Measurements from ENCODE around the gene MAN1B1. TPM values are rescaled to one million over a fixed set of nuclear protein-coding genes. Genes with fewer than 3 reads are reported as not detected.

MAN1B1 gene
- total RNA-seq, 1 donor from 2014 or later, result 57.7 TPM

GRCh38 chr9:137073992-137074399 lies 12.8 kb upstream of the MAN1B1 start:
- DNase-seq (ENCODE audit: low spot score, unreplicated experiment), result no peak
- no peak overlapping the region for H3K4me3 Mint-ChIP-seq (ENCODE audit: low read depth)
- H3K36me3 Mint-ChIP-seq (ENCODE audit: insufficient read depth), result no peaks in the 10 kb centered on the region
- H3K27ac Mint-ChIP-seq, result no peak overlapping the region
- peaks cover 39% of the 10 kb centered on the region for H3K27me3 Mint-ChIP-seq
- H3K4me1 Mint-ChIP-seq (ENCODE audit: low read depth), result peaks cover 6% of the 10 kb centered on the region
- TF ChIP-seq CTCF (IDR thresholded peaks at IDR 0.05; ENCODE audit: unreplicated experiment), result no peak
- no peaks in the 10 kb centered on the region for H3K9me3 Mint-ChIP-seq (ENCODE audit: low read depth)

GRCh38 chr9:137074657-137075274 lies 12.0 kb upstream of the MAN1B1 start:
- H3K27ac Mint-ChIP-seq, result no peak overlapping the region

GRCh38 chr9:137075275-137075775 lies 11.5 kb upstream of the MAN1B1 start:
- TF ChIP-seq CTCF (IDR thresholded peaks at IDR 0.05; ENCODE audit: unreplicated experiment), result no peak
- Mint-ChIP-seq H3K27me3 (peaks cover 50% of the 10 kb centered on the region), H3K36me3 (ENCODE audit: insufficient read depth) (no peaks in the 10 kb centered on the region), H3K4me1 (ENCODE audit: low read depth) (peaks cover 6% of the 10 kb centered on the region), H3K9me3 (ENCODE audit: low read depth) (no peaks in the 10 kb centered on the region), H3K4me3 (ENCODE audit: low read depth) (no peak overlapping the region), H3K27ac (no peak overlapping the region)
- no peak for DNase-seq (ENCODE audit: low spot score, unreplicated experiment)

More at GRCh38 chr9:137074657-137075274, 12.0 kb upstream of the MAN1B1 start:
- Mint-ChIP-seq H3K27me3 (peaks cover 47% of the 10 kb centered on the region), H3K9me3 (ENCODE audit: low read depth) (no peaks in the 10 kb centered on the region), H3K4me3 (ENCODE audit: low read depth) (no peak overlapping the region), H3K36me3 (ENCODE audit: insufficient read depth) (no peaks in the 10 kb centered on the region), H3K4me1 (ENCODE audit: low read depth) (peaks cover 6% of the 10 kb centered on the region)
- no peak for DNase-seq (ENCODE audit: low spot score, unreplicated experiment)
- no peak for TF ChIP-seq CTCF (IDR thresholded peaks at IDR 0.05; ENCODE audit: unreplicated experiment)

GRCh38 chr9:137076636-137077009 lies 10.2 kb upstream of the MAN1B1 start:
- Mint-ChIP-seq H3K4me1 (ENCODE audit: low read depth) (no peaks in the 10 kb centered on the region), H3K27me3 (peaks cover 52% of the 10 kb centered on the region), H3K27ac (no peak overlapping the region), H3K36me3 (ENCODE audit: insufficient read depth) (no peaks in the 10 kb centered on the region), H3K4me3 (ENCODE audit: low read depth) (peak overlapping the region; percentile 44), H3K9me3 (ENCODE audit: low read depth) (no peaks in the 10 kb centered on the region)
- TF ChIP-seq CTCF (IDR thresholded peaks at IDR 0.05; ENCODE audit: unreplicated experiment), result no peak
- DNase-seq (ENCODE audit: low spot score, unreplicated experiment), result no peak

- Mint-ChIP-seq H3K27me3 (peaks cover 57% of the 10 kb centered on the region), H3K36me3 (ENCODE audit: insufficient read depth) (no peaks in the 10 kb centered on the region), H3K9me3 (ENCODE audit: low read depth) (no peaks in the 10 kb centered on the region), H3K27ac (no peak within 1 kb of the TSS), H3K4me1 (ENCODE audit: low read depth) (no peaks in the 10 kb centered on the region), H3K4me3 (ENCODE audit: low read depth) (peak within 1 kb of the TSS; percentile 47)
- TF ChIP-seq CTCF (IDR thresholded peaks at IDR 0.05; ENCODE audit: unreplicated experiment), result no peak
- no peak for DNase-seq (ENCODE audit: low spot score, unreplicated experiment)
Measured at GRCh38 chr9:137077010-137077747, 9.6 kb upstream of the MAN1B1 start, which contains the start of gene UAP1L1. Gene UAP1L1 (plus strand): TSS chr9:137077517. CDS start chr9:137077533, 16 bp downstream.

Data from progenitor cell of endocrine pancreas (in vitro differentiated cells).